PC-9 (cell line): ENCODE data around the gene PDIA6. TPM values are rescaled to one million over a fixed set of nuclear protein-coding genes. Genes with fewer than 3 reads are reported as not detected.

Source experiments
- BruUV-seq: library from RNA; stranded (reverse); fragments of 400-500 nt; replicated peaks from 2 replicates; lab custom pipeline; 2021; lab: Mats Ljungman, UMichigan
- CTCF ChIA-PET: fragments of 300-600 bp; sonication (Branson Sonifier 250); formaldehyde crosslinking; loops from one replicate; lab custom pipeline; 2022; ENCODE audit warnings: antibody characterized with exemption; lab: Charles Lee
- POLR2A ChIA-PET: fragments of 300-600 bp; sonication (Branson Sonifier 250); formaldehyde crosslinking; loops from one replicate; lab custom pipeline; 2022; ENCODE audit warnings: antibody characterized with exemption; ENCODE audit not compliant: unreplicated experiment; lab: Charles Lee
- DNase-seq, 2 experiments: peaks; one replicate each; pipeline versions ENCODE4 v3.0.0 to v3.0.0-alpha.2; 2015 to 2022; ENCODE audit warnings: mixed read lengths in 1 of 2
- H2AFZ ChIP-seq: fragments of 200-600 bp; sonication (generic); 2 replicates; pipeline ENCODE4 v1.8.1; 2017; ENCODE audit warnings: antibody characterized with exemption
- H3F3A ChIP-seq: fragments of 200-600 bp; sonication (generic); 2 replicates; pipeline ENCODE4 v1.8.1; 2017; ENCODE audit warnings: antibody characterized with exemption, mild to moderate bottlenecking, low read depth; ENCODE audit not compliant: insufficient read depth
- H3K27ac ChIP-seq: fragments of 200-600 bp; sonication (generic); 2 replicates; pipeline ENCODE4 v1.6.1; 2016; ENCODE audit warnings: mixed run types
- H3K27me3 ChIP-seq: fragments of 200-600 bp; sonication (generic); 2 replicates; pipeline ENCODE4 v1.6.1; 2016; ENCODE audit warnings: low read depth, mixed run types; ENCODE audit not compliant: insufficient read depth
- H3K36me3 ChIP-seq: fragments of 200-600 bp; sonication (generic); 2 replicates; pipeline ENCODE4 v1.6.1; 2016; ENCODE audit warnings: low read depth, mixed run types
- H3K4me1 ChIP-seq: fragments of 200-600 bp; sonication (generic); replicated peaks from 2 replicates; pipeline ENCODE4 v1.6.1; 2016; ENCODE audit warnings: mixed run types; ENCODE audit not compliant: insufficient read depth
- H3K4me2 ChIP-seq: fragments of 200-600 bp; sonication (generic); 2 replicates; pipeline ENCODE4 v1.6.1; 2017; ENCODE audit warnings: mixed run types
- H3K4me3 ChIP-seq: fragments of 200-600 bp; sonication (generic); 2 replicates; pipeline ENCODE4 v1.6.1; 2016; ENCODE audit warnings: mixed run types
- H3K79me2 ChIP-seq: fragments of 200-600 bp; sonication (generic); 2 replicates; pipeline ENCODE4 v1.6.1; 2017; ENCODE audit warnings: low read depth, mixed run types
- H3K9me2 ChIP-seq: fragments of 200-600 bp; sonication (generic); 2 replicates; pipeline ENCODE4 v1.8.1; 2017; ENCODE audit warnings: mild to moderate bottlenecking; ENCODE audit not compliant: insufficient read depth
- H3K9me3 ChIP-seq: fragments of 200-600 bp; sonication (generic); 2 replicates; pipeline ENCODE4 v1.8.1; 2016; ENCODE audit warnings: low read depth; ENCODE audit not compliant: insufficient read depth
- H4K20me1 ChIP-seq: fragments of 200-600 bp; sonication (generic); 2 replicates; pipeline ENCODE4 v1.8.1; 2017; ENCODE audit not compliant: insufficient read depth
- CTCF ChIP-seq: fragments of 200-600 bp; sonication (generic); conservative IDR thresholded peaks from 2 replicates; pipeline ENCODE4 v1.6.1; 2017; ENCODE audit warnings: mixed run types, antibody characterized with exemption, mild to moderate bottlenecking, moderate library complexity
- EZH2 ChIP-seq: fragments of 200-600 bp; sonication (generic); IDR thresholded peaks from 2 replicates; pipeline ENCODE4 v1.8.0; 2017; ENCODE audit warnings: antibody characterized with exemption, low read depth
- intact Hi-C: fragments of 100-400 bp; cut with micrococcal nuclease; formaldehyde crosslinking; loops from one replicate; pipeline ENCODE4 v1.10.0; 2022; ENCODE audit not compliant: unreplicated experiment
- total RNA-seq: library from RNA; stranded (reverse); gene quantifications from 2 replicates; pipeline ENCODE4 v1.2.3, GENCODE V29; 2021

The PDIA6 gene
- total RNA-seq, 1 experiment from 2014 or later: 170 TPM

- CTCF ChIA-PET: no interaction called here
- H3K4me3 ChIP-seq: no peak overlapping the region
- BruUV-seq: no TSS peak
- no peaks in the 10 kb centered on the region for H3K9me3 ChIP-seq
- no peaks in the 10 kb centered on the region for H3K9me2 ChIP-seq
- no peak for TF ChIP-seq CTCF
- no peak for TF ChIP-seq EZH2
- H3F3A ChIP-seq: peaks cover 12% of the 10 kb centered on the region; the same call in 1 of the 2 replicates
- no peak overlapping the region for H3K4me2 ChIP-seq
- POLR2A ChIA-PET: interaction anchor here (0.7 kb wide), 1 partner anchor 9 kb away, joined by 7 read pairs; no protein-coding TSS in a partner anchor
- DNase-seq: no peak
- no peaks in the 10 kb centered on the region for H3K4me1 ChIP-seq
- H3K27ac ChIP-seq: no peak overlapping the region
- peaks cover 30% of the 10 kb centered on the region for H3K36me3 ChIP-seq
- H2AFZ ChIP-seq: no peak overlapping the region
- no peaks in the 10 kb centered on the region for H3K27me3 ChIP-seq
- H4K20me1 ChIP-seq: peaks cover 2% of the 10 kb centered on the region; the same call in 1 of the 2 replicates
- H3K79me2 ChIP-seq: no peaks in the 10 kb centered on the region
- intact Hi-C loops: no loop called here
These were observed 32.7 kb downstream of the PDIA6 start for GRCh38 chr2:10779776-10780490.

GRCh38 chr2:10778724-10779115, 33.9 kb downstream of the PDIA6 start:
- no peak overlapping the region for H3K4me3 ChIP-seq
- H3K79me2 ChIP-seq: no peaks in the 10 kb centered on the region
- CTCF ChIA-PET: interaction anchor here (0.8 kb wide), 1 partner anchor 42 kb away, joined by 4 read pairs; no protein-coding TSS in a partner anchor
- peaks cover 10% of the 10 kb centered on the region for H3F3A ChIP-seq
- intact Hi-C loops: no loop called here
- BruUV-seq: no TSS peak
- no peaks in the 10 kb centered on the region for H3K9me2 ChIP-seq
- no peak overlapping the region for H2AFZ ChIP-seq
- POLR2A ChIA-PET: interaction anchor here (0.7 kb wide), 1 partner anchor 10 kb away, joined by 7 read pairs; no protein-coding TSS in a partner anchor
- peaks cover 21% of the 10 kb centered on the region; the same call in 1 of the 2 replicates for H3K36me3 ChIP-seq
- no peak overlapping the region for H3K27ac ChIP-seq
- no peaks in the 10 kb centered on the region for H3K27me3 ChIP-seq
- TF ChIP-seq CTCF: no peak
- H3K4me1 ChIP-seq: no peaks in the 10 kb centered on the region
- no peak for DNase-seq
- H4K20me1 ChIP-seq: no peaks in the 10 kb centered on the region; the same call in 1 of the 2 replicates
- no peaks in the 10 kb centered on the region for H3K9me3 ChIP-seq
- H3K4me2 ChIP-seq: no peak overlapping the region

- ChIA-PET POLR2A (no interaction called here), CTCF (no interaction called here)
- no peaks in the 10 kb centered on the region for H3K4me1 ChIP-seq
- H3K36me3 ChIP-seq: peaks cover 15% of the 10 kb centered on the region; the same call in 1 of the 2 replicates
- no peak overlapping the region for H2AFZ ChIP-seq
- H3K27ac ChIP-seq: no peak overlapping the region
- no peaks in the 10 kb centered on the region for H3K9me3 ChIP-seq
- intact Hi-C loops: no loop called here
- no peak overlapping the region for H3K4me3 ChIP-seq
- H3K9me2 ChIP-seq: no peaks in the 10 kb centered on the region
- H3K4me2 ChIP-seq: no peak overlapping the region
- H3K27me3 ChIP-seq: no peaks in the 10 kb centered on the region
- H3F3A ChIP-seq: peaks cover 6% of the 10 kb centered on the region
- H4K20me1 ChIP-seq: no peaks in the 10 kb centered on the region
- no peak for TF ChIP-seq EZH2
- TF ChIP-seq CTCF: no peak
- BruUV-seq: no TSS peak
- DNase-seq: no peak
- H3K79me2 ChIP-seq: no peaks in the 10 kb centered on the region
These were observed 34.5 kb downstream of the PDIA6 start for GRCh38 chr2:10777842-10778723.
